GM23338 (cell line): ENCODE data around the gene RAB42. TPM values are rescaled to one million over a fixed set of nuclear protein-coding genes. Genes with fewer than 3 reads are reported as not detected.

Experiments
- ATAC-seq: fragments of 200-7000 bp; cut with Tn5 transposase; 3 replicates; pipeline ENCODE4 v1.9.1; 2020
- DNase-seq: peaks from one replicate; pipeline ENCODE4 v3.0.0-alpha.2; 2015; ENCODE audit warnings: low spot score
- H2AFZ ChIP-seq: fragments of 200-600 bp; sonication (generic); 2 replicates; pipeline ENCODE4 v1.8.0; 2016; ENCODE audit warnings: antibody characterized with exemption, mild to moderate bottlenecking, moderate library complexity
- H3F3A ChIP-seq: fragments of 200-600 bp; sonication (generic); replicated peaks from 2 replicates; pipeline ENCODE4 v1.8.0; 2017; ENCODE audit warnings: antibody characterized with exemption, mixed run types, low read depth
- H3K27ac ChIP-seq: fragments of 200-600 bp; sonication (generic); 2 replicates; pipeline ENCODE4 v1.6.1; 2016; ENCODE audit warnings: low read depth
- H3K27me3 ChIP-seq: fragments of 200-600 bp; sonication (generic); 2 replicates; pipeline ENCODE4 v1.8.0; 2016; ENCODE audit warnings: mild to moderate bottlenecking, mixed run types, moderate library complexity; ENCODE audit not compliant: insufficient read depth
- H3K36me3 ChIP-seq: fragments of 200-600 bp; sonication (generic); 2 replicates; pipeline ENCODE4 v1.8.0; 2016; ENCODE audit warnings: mild to moderate bottlenecking; ENCODE audit not compliant: insufficient read depth
- H3K4me1 ChIP-seq: fragments of 200-600 bp; sonication (generic); 2 replicates; pipeline ENCODE4 v1.8.0; 2016; ENCODE audit warnings: mild to moderate bottlenecking, moderate library complexity; ENCODE audit not compliant: insufficient read depth
- H3K4me2 ChIP-seq: fragments of 200-600 bp; sonication (generic); 2 replicates; pipeline ENCODE4 v1.7.1; 2017; ENCODE audit warnings: mixed run types
- H3K4me3 ChIP-seq: fragments of 200-600 bp; sonication (generic); 2 replicates; pipeline ENCODE4 v1.6.1; 2016; ENCODE audit warnings: mixed run types
- H3K79me2 ChIP-seq: fragments of 200-600 bp; sonication (generic); replicated peaks from 2 replicates; pipeline ENCODE4 v1.8.0; 2017; ENCODE audit warnings: mild to moderate bottlenecking; ENCODE audit not compliant: insufficient read depth
- H3K9me2 ChIP-seq: fragments of 200-600 bp; sonication (generic); 2 replicates; pipeline ENCODE4 v1.8.0; 2017; ENCODE audit not compliant: insufficient read depth
- H4K20me1 ChIP-seq: fragments of 200-600 bp; sonication (generic); replicated peaks from 2 replicates; pipeline ENCODE4 v1.8.0; 2017; ENCODE audit warnings: mild to moderate bottlenecking; ENCODE audit not compliant: insufficient read depth
- H3K27ac Mint-ChIP-seq: 2 replicates; pipeline ENCODE4 v1.8.0; 2020; ENCODE audit warnings: inconsistent platforms, mild to moderate bottlenecking, moderate library complexity, mixed read lengths
- H3K27me3 Mint-ChIP-seq: 3 replicates; pipeline ENCODE4 v1.8.0; 2022; ENCODE audit warnings: low read depth, mild to moderate bottlenecking, moderate library complexity, mixed read lengths, inconsistent platforms; ENCODE audit not compliant: insufficient read depth, poor library complexity
- H3K36me3 Mint-ChIP-seq: 3 replicates; pipeline ENCODE4 v1.8.0; 2021; ENCODE audit warnings: low read depth, mild to moderate bottlenecking, inconsistent platforms, moderate library complexity, mixed read lengths
- H3K4me1 Mint-ChIP-seq: 3 replicates; pipeline ENCODE4 v1.8.0; 2020; ENCODE audit warnings: mild to moderate bottlenecking, inconsistent platforms, mixed read lengths
- H3K4me3 Mint-ChIP-seq: 3 replicates; pipeline ENCODE4 v1.8.0; 2021; ENCODE audit warnings: moderate library complexity, mild to moderate bottlenecking, inconsistent platforms, mixed read lengths
- H3K9me3 Mint-ChIP-seq: 3 replicates; pipeline ENCODE4 v1.8.0; 2020; ENCODE audit warnings: moderate library complexity, mild to moderate bottlenecking, inconsistent platforms, mixed read lengths
- CREB1 ChIP-seq: fragments of 250-450 bp; sonication (Bioruptor Pico); IDR thresholded peaks from 2 replicates; pipeline ENCODE4 v1.5.0; 2020; ENCODE audit warnings: low read depth, mild to moderate bottlenecking, moderate library complexity
- CTCF ChIP-seq, 2 experiments: fragments of 200-600 bp in 1 of 2; sonication (generic) in 1 of 2; conservative IDR thresholded peaks; 2 replicates each; pipeline versions ENCODE4 v1.5.1 to v1.6.1; 2016 to 2017; ENCODE audit warnings: antibody characterized with exemption in 2 of 2, low read depth in 2 of 2, mild to moderate bottlenecking in 2 of 2, moderate library complexity in 1 of 2
- EZH2 ChIP-seq: fragments of 200-600 bp; sonication (generic); IDR thresholded peaks from one replicate; pipeline ENCODE4 v1.8.0; 2017; ENCODE audit warnings: antibody characterized with exemption, mild to moderate bottlenecking, low read depth; ENCODE audit not compliant: unreplicated experiment
- EZH2phosphoT487 ChIP-seq: fragments of 200-600 bp; sonication (generic); IDR thresholded peaks from one replicate; pipeline ENCODE4 v1.8.1; 2018; ENCODE audit warnings: antibody characterized with exemption; ENCODE audit not compliant: unreplicated experiment
- JUNB ChIP-seq: IDR thresholded peaks from one replicate; pipeline ENCODE4 v1.6.1; 2016; ENCODE audit warnings: antibody characterized with exemption; ENCODE audit not compliant: unreplicated experiment
- NANOG ChIP-seq: IDR thresholded peaks from 2 replicates; pipeline ENCODE4 v1.6.1; 2016; ENCODE audit warnings: antibody characterized with exemption, borderline replicate concordance
- POLR2AphosphoS5 ChIP-seq: IDR thresholded peaks from 2 replicates; pipeline ENCODE4 v1.6.1; 2016; ENCODE audit warnings: antibody characterized with exemption, low read depth
- REST ChIP-seq: IDR thresholded peaks from one replicate; pipeline ENCODE4 v1.6.1; 2018; ENCODE audit warnings: antibody characterized with exemption; ENCODE audit not compliant: unreplicated experiment
- STAT1 ChIP-seq: IDR thresholded peaks from one replicate; pipeline ENCODE4 v1.6.1; 2016; ENCODE audit warnings: antibody characterized with exemption; ENCODE audit not compliant: unreplicated experiment
- ZNF114 ChIP-seq: fragments of 250-450 bp; sonication (Bioruptor Pico); IDR thresholded peaks from 2 replicates; pipeline ENCODE4 v1.5.0; 2020; ENCODE audit warnings: mild to moderate bottlenecking, moderate library complexity
- ZNF331 ChIP-seq: fragments of 250-450 bp; sonication (Bioruptor Pico); IDR thresholded peaks from 2 replicates; pipeline ENCODE4 v1.5.0; 2020; ENCODE audit warnings: low read depth, mild to moderate bottlenecking, moderate library complexity
- ZNF462 ChIP-seq: fragments of 250-450 bp; sonication (Bioruptor Pico); IDR thresholded peaks from 2 replicates; pipeline ENCODE4 v1.5.0; 2020; ENCODE audit warnings: mild to moderate bottlenecking, moderate library complexity
- polyA plus RNA-seq: library from polyadenylated mRNA; unstranded; fragments of >200 nt; fragmentation: Nextera tagmentation; extraction: Ambion mirVana; gene quantifications from 2 replicates; pipeline ENCODE4 v1.2.1, GENCODE V29; 2016
- total RNA-seq: library from RNA; depleted of rRNA; stranded (reverse); fragments of >200 nt; shearing (Covaris generic); gene quantifications from 2 replicates; pipeline ENCODE4 v1.2.3, GENCODE V29; 2014
- TF ChIP-seq, protein P1 (sequence below): IDR thresholded peaks from 2 replicates; pipeline ENCODE4 v1.6.1; 2016; ENCODE audit warnings: antibody characterized with exemption

The RAB42 gene
- total and polyA plus RNA-seq, 2 experiments from 2014 or later: 13.0 to 17.7 TPM

DNA sequence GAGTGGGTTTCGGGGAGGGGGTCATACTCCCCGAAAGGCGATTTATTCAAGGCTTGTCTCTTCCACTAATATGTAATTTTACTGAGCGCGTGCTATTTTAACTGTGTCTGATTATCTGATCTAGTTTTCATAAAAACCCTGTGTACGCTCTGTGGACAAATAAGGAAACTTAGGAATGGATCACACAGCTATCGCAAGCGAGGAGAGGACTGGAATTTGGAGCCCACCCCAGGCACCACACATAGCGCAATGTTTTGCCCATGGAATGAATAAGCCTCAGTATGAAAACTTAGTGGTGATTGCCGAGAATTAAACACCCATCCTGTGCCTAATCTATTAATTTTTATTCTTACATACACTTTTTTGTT lies 9.8 kb upstream of the RAB42 start:
- Mint-ChIP-seq H3K27ac (peak overlapping the region; percentile 47; the same call in 1 of the 2 replicates), H3K4me3 (peak overlapping the region; percentile 98), H3K4me1 (peaks cover 21% of the 10 kb centered on the region), H3K27me3 (peaks cover 24% of the 10 kb centered on the region), H3K36me3 (peaks cover 44% of the 10 kb centered on the region), H3K9me3 (no peaks in the 10 kb centered on the region)
- TF ChIP-seq EZH2phosphoT487 (no peak), NANOG (no peak), POLR2AphosphoS5 (no peak), ZNF462 (CRISPR knock-in tag) (no peak), ZNF114 (CRISPR knock-in tag) (no peak), REST (no peak), ZNF331 (CRISPR knock-in tag) (no peak), CTCF (conservative IDR thresholded peaks at IDR 0.05; ENCODE audit: low read depth in 2 of 2) (no peak), CREB1 (CRISPR knock-in tag) (no peak), EZH2 (no peak), JUNB (no peak), STAT1 (no peak)
- TF ChIP-seq, protein P1, sequence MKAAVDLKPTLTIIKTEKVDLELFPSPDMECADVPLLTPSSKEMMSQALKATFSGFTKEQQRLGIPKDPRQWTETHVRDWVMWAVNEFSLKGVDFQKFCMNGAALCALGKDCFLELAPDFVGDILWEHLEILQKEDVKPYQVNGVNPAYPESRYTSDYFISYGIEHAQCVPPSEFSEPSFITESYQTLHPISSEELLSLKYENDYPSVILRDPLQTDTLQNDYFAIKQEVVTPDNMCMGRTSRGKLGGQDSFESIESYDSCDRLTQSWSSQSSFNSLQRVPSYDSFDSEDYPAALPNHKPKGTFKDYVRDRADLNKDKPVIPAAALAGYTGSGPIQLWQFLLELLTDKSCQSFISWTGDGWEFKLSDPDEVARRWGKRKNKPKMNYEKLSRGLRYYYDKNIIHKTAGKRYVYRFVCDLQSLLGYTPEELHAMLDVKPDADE: no peak
- Histone ChIP-seq H3K4me3 (peak overlapping the region; percentile 100), H3K27ac (peak overlapping the region; percentile 76), H3K4me1 (peaks cover 19% of the 10 kb centered on the region), H3K79me2 (peaks cover 35% of the 10 kb centered on the region), H4K20me1 (peaks cover 30% of the 10 kb centered on the region), H3K9me2 (no peaks in the 10 kb centered on the region), H3F3A (peaks cover 43% of the 10 kb centered on the region), H2AFZ (peak overlapping the region; percentile 96), H3K27me3 (peaks cover 4% of the 10 kb centered on the region; the same call in 1 of the 2 replicates), H3K36me3 (peaks cover 39% of the 10 kb centered on the region), H3K4me2 (peak overlapping the region; percentile 100)
- DNase-seq (no peak), ATAC-seq (peak; percentile 3)
